Measurements from ENCODE around the gene MESP2. TPM values are rescaled to one million over a fixed set of nuclear protein-coding genes. Genes with fewer than 3 reads are reported as not detected.

MESP2 gene
- polyA plus RNA-seq, 3 donors, result 0.67 TPM; not detected in 2

DNA sequence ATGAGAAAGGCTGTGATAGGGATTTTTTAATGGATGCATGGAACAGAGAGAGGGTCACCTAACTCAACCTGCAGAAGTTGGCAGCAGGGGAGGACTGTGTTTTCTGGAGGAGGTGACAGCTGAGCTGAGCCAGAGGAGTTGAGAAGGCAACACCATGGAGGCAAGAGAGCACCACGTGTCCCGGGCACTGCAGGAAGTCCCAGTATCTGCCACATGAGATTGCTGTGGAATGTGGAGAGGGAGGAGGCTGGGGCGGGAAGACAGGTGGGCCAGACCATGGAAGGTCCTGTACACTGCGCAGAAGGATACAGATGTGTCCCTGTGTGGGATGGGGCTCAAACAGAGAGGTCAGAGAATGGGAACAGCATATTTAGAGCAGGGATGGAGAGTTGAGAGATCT, 40.4 kb upstream of the MESP2 start:
- H3K79me2 ChIP-seq (ENCODE audit: insufficient read depth, low read length), result no peaks in the 10 kb centered on the region
- Mint-ChIP-seq H3K27me3 (ENCODE audit: low read depth in 3 of 3) (peaks cover 4 to 12% (median 6%) of the 10 kb centered on the region in 3 donors), H3K36me3 (no peaks in the 10 kb centered on the region), H3K4me3 (no peak overlapping the region), H3K9me3 (peaks cover 0 to 2% (median 0%) of the 10 kb centered on the region in 7 donors), H3K27ac (peak overlapping the region in 1 of 7 donors; percentile 68), H3K4me1 (peaks cover 2% of the 10 kb centered on the region)
- no peak overlapping the region for H3K9ac ChIP-seq (ENCODE audit: insufficient read depth, low read length, poor library complexity, severe bottlenecking)
- no peak overlapping the region for H3K4me3 ChIP-seq (replicated peaks in 1 of 3; ENCODE audit: low read depth in 2 of 3, low read length in 3 of 3)
- H4K20me1 ChIP-seq (ENCODE audit: insufficient read depth, low read length), result no peaks in the 10 kb centered on the region
- intact Hi-C loops (cut with micrococcal nuclease), result loop anchor here in 1 of 2 donors (5.0 kb wide), 1 partner anchor 352 kb away; no protein-coding TSS in a partner anchor
- H3K36me3 ChIP-seq (replicated peaks in 1 of 2; ENCODE audit: control insufficient read depth in 1 of 2, insufficient read depth in 2 of 2, low read length in 2 of 2), result no peaks in the 10 kb centered on the region
- TF ChIP-seq, protein P1, sequence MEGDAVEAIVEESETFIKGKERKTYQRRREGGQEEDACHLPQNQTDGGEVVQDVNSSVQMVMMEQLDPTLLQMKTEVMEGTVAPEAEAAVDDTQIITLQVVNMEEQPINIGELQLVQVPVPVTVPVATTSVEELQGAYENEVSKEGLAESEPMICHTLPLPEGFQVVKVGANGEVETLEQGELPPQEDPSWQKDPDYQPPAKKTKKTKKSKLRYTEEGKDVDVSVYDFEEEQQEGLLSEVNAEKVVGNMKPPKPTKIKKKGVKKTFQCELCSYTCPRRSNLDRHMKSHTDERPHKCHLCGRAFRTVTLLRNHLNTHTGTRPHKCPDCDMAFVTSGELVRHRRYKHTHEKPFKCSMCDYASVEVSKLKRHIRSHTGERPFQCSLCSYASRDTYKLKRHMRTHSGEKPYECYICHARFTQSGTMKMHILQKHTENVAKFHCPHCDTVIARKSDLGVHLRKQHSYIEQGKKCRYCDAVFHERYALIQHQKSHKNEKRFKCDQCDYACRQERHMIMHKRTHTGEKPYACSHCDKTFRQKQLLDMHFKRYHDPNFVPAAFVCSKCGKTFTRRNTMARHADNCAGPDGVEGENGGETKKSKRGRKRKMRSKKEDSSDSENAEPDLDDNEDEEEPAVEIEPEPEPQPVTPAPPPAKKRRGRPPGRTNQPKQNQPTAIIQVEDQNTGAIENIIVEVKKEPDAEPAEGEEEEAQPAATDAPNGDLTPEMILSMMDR (IDR thresholded peaks at IDR 0.05), result no peak
- no peak overlapping the region for H2AFZ ChIP-seq (ENCODE audit: insufficient read depth, low read depth, low read length, poor library complexity, severe bottlenecking)
- H3K4me1 ChIP-seq (ENCODE audit: control insufficient read depth in 1 of 2, insufficient read depth in 2 of 2, low read length in 2 of 2), result no peaks in the 10 kb centered on the region
- H3K27ac ChIP-seq (ENCODE audit: low read depth in 1 of 2, low read length in 2 of 2), result no peak overlapping the region
- no peak overlapping the region for H3K4me2 ChIP-seq (replicated peaks; ENCODE audit: extremely low read depth, low read length, poor library complexity, severe bottlenecking)
- no peaks in the 10 kb centered on the region for H3K9me3 ChIP-seq (replicated peaks in 1 of 2; ENCODE audit: control insufficient read depth in 1 of 2, insufficient read depth in 1 of 2, low read length in 2 of 2)
- no peak for DNase-seq
- 90% methylated on average over 4 of the region's 4 CpGs for WGBS (ENCODE audit: insufficient coverage)
- no peaks in the 10 kb centered on the region for H3K27me3 ChIP-seq (ENCODE audit: control insufficient read depth in 2 of 2, insufficient read depth in 2 of 2, low read length in 2 of 2)

DNA sequence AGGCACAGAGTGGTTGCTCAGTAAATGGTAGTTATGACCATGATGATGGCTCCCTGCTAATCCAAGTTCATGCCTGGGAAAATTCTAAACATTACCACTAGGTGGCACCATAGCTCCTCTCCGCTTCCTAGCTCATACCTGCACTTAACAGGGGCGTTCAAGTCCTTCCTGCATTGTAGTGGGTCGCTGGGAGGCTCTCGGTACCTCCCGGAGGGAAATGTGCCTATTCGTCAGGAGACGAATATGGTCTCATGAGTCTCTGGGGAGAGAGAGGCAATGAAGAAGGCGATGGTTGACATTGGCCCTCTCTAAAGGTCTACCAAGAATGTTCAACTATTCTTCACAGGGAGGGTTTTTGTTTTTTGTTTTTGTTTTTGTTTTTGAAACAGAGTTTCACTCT, 36.0 kb upstream of the MESP2 start:
- H3K4me2 ChIP-seq (replicated peaks; ENCODE audit: extremely low read depth, low read length, poor library complexity, severe bottlenecking), result no peak overlapping the region
- no peaks in the 10 kb centered on the region for H3K27me3 ChIP-seq (ENCODE audit: control insufficient read depth in 2 of 2, insufficient read depth in 2 of 2, low read length in 2 of 2)
- no peak overlapping the region for H3K27ac ChIP-seq (ENCODE audit: low read depth in 1 of 2, low read length in 2 of 2)
- H3K4me3 ChIP-seq (replicated peaks in 1 of 3; ENCODE audit: low read depth in 2 of 3, low read length in 3 of 3), result no peak overlapping the region
- H3K27ac Mint-ChIP-seq, result no peak overlapping the region
- DNase-seq, result peak; percentile 46 to 71 (median 64)
- H4K20me1 ChIP-seq (ENCODE audit: insufficient read depth, low read length), result no peaks in the 10 kb centered on the region
- TF ChIP-seq, protein P1 (IDR thresholded peaks at IDR 0.05), result peak; percentile 97
- no peaks in the 10 kb centered on the region for H3K4me1 ChIP-seq (ENCODE audit: control insufficient read depth in 1 of 2, insufficient read depth in 2 of 2, low read length in 2 of 2)
- no peaks in the 10 kb centered on the region for H3K79me2 ChIP-seq (ENCODE audit: insufficient read depth, low read length)
- no peak overlapping the region for H3K9ac ChIP-seq (ENCODE audit: insufficient read depth, low read length, poor library complexity, severe bottlenecking)
- peaks cover 2 to 4% (median 3%) of the 10 kb centered on the region in 3 donors for H3K27me3 Mint-ChIP-seq (ENCODE audit: low read depth in 3 of 3)
- intact Hi-C loops (cut with micrococcal nuclease), result loop anchor here in 1 of 2 donors (2.0 kb wide), 1 partner anchor 347 kb away; no protein-coding TSS in a partner anchor
- H3K9me3 ChIP-seq (replicated peaks in 1 of 2; ENCODE audit: control insufficient read depth in 1 of 2, insufficient read depth in 1 of 2, low read length in 2 of 2), result no peaks in the 10 kb centered on the region
- H3K36me3 ChIP-seq (replicated peaks in 1 of 2; ENCODE audit: control insufficient read depth in 1 of 2, insufficient read depth in 2 of 2, low read length in 2 of 2), result no peaks in the 10 kb centered on the region
- H3K36me3 Mint-ChIP-seq, result no peaks in the 10 kb centered on the region
- no peak overlapping the region for H3K4me3 Mint-ChIP-seq
- H3K9me3 Mint-ChIP-seq, result peaks cover 0 to 2% (median 0%) of the 10 kb centered on the region in 7 donors
- peaks cover 2% of the 10 kb centered on the region for H3K4me1 Mint-ChIP-seq
- 0% methylated on average over 3 of the region's 8 CpGs for WGBS (ENCODE audit: insufficient coverage)
- H2AFZ ChIP-seq (ENCODE audit: insufficient read depth, low read depth, low read length, poor library complexity, severe bottlenecking), result no peak overlapping the region
